OCI-LY1 (cell line): Measurements from ENCODE around the gene SYNE2.

Source experiments
- H2AFZ ChIP-seq: fragments of 200-600 bp; sonication (generic), shearing (Covaris generic); 2 replicates; pipeline ENCODE4 v1.6.0; 2014; ENCODE audit warnings: antibody characterized with exemption, mild to moderate bottlenecking, low read length
- H3F3A ChIP-seq: fragments of 200-600 bp; sonication (generic), shearing (Covaris generic); 2 replicates; pipeline ENCODE4 v1.6.0; 2014; ENCODE audit warnings: mild to moderate bottlenecking, antibody characterized with exemption, low read length, moderate library complexity; ENCODE audit not compliant: insufficient read depth
- H3K27ac ChIP-seq: fragments of 200-600 bp; sonication (generic); 2 replicates; pipeline ENCODE4 v1.5.1; 2014; ENCODE audit warnings: low read length, mixed run types, mild to moderate bottlenecking, low read depth; ENCODE audit not compliant: poor library complexity, severe bottlenecking
- H3K27me3 ChIP-seq: fragments of 200-600 bp; sonication (generic); 2 replicates; pipeline ENCODE4 v1.6.0; 2014; ENCODE audit warnings: antibody characterized with exemption, mild to moderate bottlenecking, low read length, moderate library complexity; ENCODE audit not compliant: insufficient read depth
- H3K36me3 ChIP-seq: fragments of 200-600 bp; sonication (generic); 2 replicates; pipeline ENCODE4 v1.6.1; 2014; ENCODE audit warnings: mild to moderate bottlenecking, antibody characterized with exemption, low read length, moderate library complexity, mixed read lengths; ENCODE audit not compliant: insufficient read depth
- H3K4me1 ChIP-seq: fragments of 200-600 bp; sonication (generic); 2 replicates; pipeline ENCODE4 v1.5.1; 2014; ENCODE audit warnings: mild to moderate bottlenecking, low read length, moderate library complexity; ENCODE audit not compliant: insufficient read depth, severe bottlenecking
- H3K4me2 ChIP-seq: fragments of 200-600 bp; sonication (generic), shearing (Covaris generic); 2 replicates; pipeline ENCODE4 v1.6.1; 2014; ENCODE audit warnings: low read length
- H3K4me3 ChIP-seq: fragments of 200-600 bp; sonication (generic); 2 replicates; pipeline ENCODE4 v1.5.1; 2014; ENCODE audit warnings: low read length, low read depth, mild to moderate bottlenecking, mixed read lengths; ENCODE audit not compliant: poor library complexity, severe bottlenecking
- H3K79me2 ChIP-seq: fragments of 200-600 bp; shearing (Covaris generic); 2 replicates; pipeline ENCODE4 v1.6.1; 2016; ENCODE audit warnings: mixed run types, low read length, mixed read lengths; ENCODE audit not compliant: insufficient read depth
- H3K9ac ChIP-seq: fragments of 200-600 bp; sonication (generic), shearing (Covaris generic); 2 replicates; pipeline ENCODE4 v1.6.1; 2014; ENCODE audit warnings: mild to moderate bottlenecking, low read length, mixed read lengths
- H3K9me2 ChIP-seq: fragments of 200-600 bp; sonication (generic), shearing (Covaris generic); 2 replicates; pipeline ENCODE4 v1.6.1; 2014; ENCODE audit warnings: low read depth, mild to moderate bottlenecking, low read length, mixed read lengths
- H3K9me3 ChIP-seq: fragments of 200-600 bp; shearing (Covaris generic); 2 replicates; pipeline ENCODE4 v1.6.1; 2014; ENCODE audit warnings: low read length, mixed read lengths
- H4K20me1 ChIP-seq: fragments of 200-600 bp; sonication (generic), shearing (Covaris generic); 2 replicates; pipeline ENCODE4 v1.6.0; 2016; ENCODE audit warnings: mild to moderate bottlenecking, low read length; ENCODE audit not compliant: insufficient read depth
- CTCF ChIP-seq: fragments of 200-600 bp; sonication (generic), shearing (Covaris generic); IDR thresholded peaks from 2 replicates; pipeline ENCODE4 v1.5.1; 2017; ENCODE audit warnings: mild to moderate bottlenecking, antibody characterized with exemption, low read length, moderate library complexity, mixed read lengths
- EZH2 ChIP-seq: fragments of 200-600 bp; sonication (generic), shearing (Covaris generic); IDR thresholded peaks from 2 replicates; pipeline ENCODE4 v1.8.0; 2017; ENCODE audit warnings: borderline replicate concordance, mixed run types, mild to moderate bottlenecking, antibody characterized with exemption, low read length, moderate library complexity, mixed read lengths

The SYNE2 gene

GRCh38 chr14:64246688-64247087, 393.9 kb downstream of the SYNE2 start:
- Histone ChIP-seq H3K27me3 (no peaks in the 10 kb centered on the region), H3K4me3 (no peak overlapping the region), H3K9me2 (no peaks in the 10 kb centered on the region), H3K27ac (no peak overlapping the region), H3K9me3 (0 out of 2 replicates have a peak, but pooled peaks cover 6% of the 10 kb centered on the region), H3K9ac (no peak overlapping the region), H4K20me1 (no peaks in the 10 kb centered on the region), H3F3A (no peaks in the 10 kb centered on the region), H3K79me2 (no peaks in the 10 kb centered on the region), H3K4me1 (no peaks in the 10 kb centered on the region), H3K36me3 (peaks cover 41% of the 10 kb centered on the region), H3K4me2 (no peak overlapping the region), H2AFZ (no peak overlapping the region)
- TF ChIP-seq CTCF (no peak), EZH2 (no peak)

GRCh38 chr14:64247195-64247594, 394.4 kb downstream of the SYNE2 start:
- H3K79me2 ChIP-seq, result no peaks in the 10 kb centered on the region
- H3F3A ChIP-seq, result no peaks in the 10 kb centered on the region
- no peaks in the 10 kb centered on the region for H3K4me1 ChIP-seq
- TF ChIP-seq CTCF (no peak), EZH2 (no peak)
- H3K4me2 ChIP-seq, result no peak overlapping the region
- no peak overlapping the region for H3K4me3 ChIP-seq
- H3K36me3 ChIP-seq, result peaks cover 41% of the 10 kb centered on the region
- H2AFZ ChIP-seq, result no peak overlapping the region
- no peaks in the 10 kb centered on the region for H3K27me3 ChIP-seq
- no peak overlapping the region for H3K9ac ChIP-seq
- H3K9me2 ChIP-seq, result no peaks in the 10 kb centered on the region
- no peak overlapping the region for H3K27ac ChIP-seq
- H3K9me3 ChIP-seq, result 0 out of 2 replicates have a peak, but pooled peaks cover 6% of the 10 kb centered on the region
- H4K20me1 ChIP-seq, result no peaks in the 10 kb centered on the region

- Histone ChIP-seq H3K9ac (no peak overlapping the region), H3F3A (no peaks in the 10 kb centered on the region), H3K4me1 (no peaks in the 10 kb centered on the region), H3K79me2 (no peaks in the 10 kb centered on the region), H3K27ac (no peak overlapping the region), H4K20me1 (no peaks in the 10 kb centered on the region), H2AFZ (no peak overlapping the region), H3K27me3 (no peaks in the 10 kb centered on the region), H3K4me2 (no peak overlapping the region), H3K9me3 (no peaks in the 10 kb centered on the region), H3K36me3 (peaks cover 28% of the 10 kb centered on the region), H3K9me2 (no peaks in the 10 kb centered on the region), H3K4me3 (no peak overlapping the region)
- TF ChIP-seq CTCF (no peak), EZH2 (no peak)
Observed at GRCh38 chr14:64248689-64249088, 395.9 kb downstream of the SYNE2 start.
